NCI-H345 (cell line): Measurements from ENCODE around the gene THAP10.
"Not testable (repeated sequence)": the region's sequence is repeated elsewhere in the genome, so short reads cannot be mapped to it uniquely, and the experiment has no call there.

ENCODE experiments used
- DNase-seq: peaks from one replicate; lab custom pipeline; 2025; lab: John Stamatoyannopoulos, UW

THAP10 gene

DNA sequence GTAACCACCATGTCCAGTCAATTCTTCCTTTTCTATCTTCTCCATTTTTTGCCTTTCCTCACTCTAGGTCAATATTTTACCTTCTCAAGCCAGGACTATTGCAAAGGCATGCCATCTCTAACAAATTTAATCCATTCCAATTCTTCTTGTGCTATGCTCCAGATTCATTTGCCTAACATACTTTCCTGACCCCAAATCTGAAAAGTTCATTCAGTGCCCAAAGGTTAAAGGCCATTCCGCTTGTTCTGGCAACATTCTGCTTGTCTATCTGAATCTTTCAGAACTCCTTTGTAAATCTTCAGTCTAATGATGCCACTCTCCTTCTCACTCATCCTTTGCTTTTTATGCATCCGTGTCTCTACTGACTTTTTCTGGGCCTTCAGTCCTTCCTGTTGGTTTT lies 15.6 kb downstream of the THAP10 start:
- DNase-seq = no peak

DNA sequence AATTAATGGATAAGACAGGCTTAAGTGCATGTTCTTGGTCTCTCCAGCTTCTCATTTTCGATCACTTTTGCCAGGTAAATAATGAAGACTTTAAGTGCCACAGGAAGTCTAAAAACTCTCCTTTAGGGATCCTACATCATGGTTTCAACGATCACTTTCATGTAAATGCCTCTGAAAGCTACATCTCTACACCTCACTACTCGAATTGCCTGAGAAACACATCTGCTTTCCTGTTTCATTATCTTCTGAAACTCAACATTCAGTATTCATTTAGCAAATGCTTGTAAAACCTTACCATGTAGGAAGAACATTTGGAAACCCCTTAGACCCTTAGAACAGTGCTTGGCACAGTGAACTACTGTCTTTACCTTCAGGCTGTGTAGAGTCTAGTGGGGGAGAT lies 16.2 kb downstream of the THAP10 start:
- DNase-seq = no peak

DNA sequence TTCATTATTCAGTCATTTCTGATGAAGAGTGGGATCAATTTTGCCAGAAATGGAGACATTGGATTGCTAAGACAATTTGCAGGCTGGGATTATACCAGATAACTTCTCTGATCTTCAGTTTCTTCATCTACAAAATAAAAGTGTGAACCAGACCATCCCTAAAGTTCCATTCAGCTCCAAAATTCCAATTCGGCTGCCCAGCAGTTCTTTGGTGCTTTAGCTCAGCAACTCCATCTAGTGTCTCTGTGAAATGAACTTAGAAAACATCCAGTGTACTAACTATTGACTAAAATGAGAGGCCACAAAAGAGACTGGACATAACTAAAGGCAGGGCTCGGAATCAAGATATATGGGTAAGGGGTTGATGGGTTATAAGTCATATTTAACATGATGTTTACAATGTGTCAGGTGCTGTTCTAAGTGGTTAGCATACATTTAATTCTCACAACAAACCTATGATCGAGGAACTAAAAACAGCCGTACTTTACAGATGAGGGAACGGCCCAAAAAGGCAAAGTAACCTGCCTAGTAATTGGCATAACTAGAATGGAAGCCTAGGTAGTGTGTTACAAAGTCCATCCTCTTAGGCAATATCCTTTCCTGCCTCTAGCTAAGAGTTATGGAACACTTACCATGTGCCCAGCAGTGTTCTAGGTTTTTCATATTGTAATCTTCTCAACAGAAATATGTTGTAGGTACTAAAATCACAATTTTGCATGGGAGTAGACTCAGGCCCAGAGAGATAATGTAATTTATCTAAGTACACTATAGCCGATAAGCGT lies 17.0 kb downstream of the THAP10 start:
- DNase-seq = no peak

DNA sequence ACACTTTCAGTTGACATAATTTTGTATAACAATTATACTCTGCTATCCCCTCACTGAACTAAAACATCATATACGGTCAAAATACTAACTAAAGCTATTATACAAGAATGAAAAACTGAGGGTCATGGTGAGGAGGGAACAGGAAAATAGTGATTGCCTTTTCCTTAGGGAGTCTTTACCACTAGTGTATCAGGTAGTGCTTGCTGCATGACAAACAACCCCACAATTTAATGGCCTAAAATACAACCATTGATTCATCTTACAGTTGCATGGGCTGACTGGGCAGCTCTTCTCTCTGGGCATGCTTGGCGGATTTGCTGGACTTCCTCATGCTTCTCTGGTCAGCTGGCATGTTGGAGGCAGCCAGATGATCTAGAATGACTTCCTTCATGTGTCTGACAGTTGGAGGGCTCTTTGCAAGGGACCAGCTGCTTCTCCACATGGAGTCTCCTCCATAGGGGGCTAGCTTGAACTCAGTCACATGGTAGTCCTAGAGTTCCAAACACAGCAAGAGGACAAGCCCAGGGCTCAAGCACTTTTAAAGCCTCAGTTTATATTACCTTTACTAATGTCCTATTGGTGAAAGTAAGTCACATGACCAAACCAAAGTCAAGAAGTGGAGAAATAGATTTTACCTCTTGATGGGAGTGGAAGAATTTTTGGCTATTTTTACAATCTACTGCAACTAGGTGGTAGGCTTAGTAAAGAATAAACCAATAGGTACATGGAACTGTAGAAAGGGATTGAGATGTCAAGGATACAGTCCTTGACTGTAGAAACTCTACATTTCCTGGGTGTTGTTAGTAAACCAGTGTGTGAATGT lies 18.8 kb downstream of the THAP10 start:
- DNase-seq = no peak

DNA sequence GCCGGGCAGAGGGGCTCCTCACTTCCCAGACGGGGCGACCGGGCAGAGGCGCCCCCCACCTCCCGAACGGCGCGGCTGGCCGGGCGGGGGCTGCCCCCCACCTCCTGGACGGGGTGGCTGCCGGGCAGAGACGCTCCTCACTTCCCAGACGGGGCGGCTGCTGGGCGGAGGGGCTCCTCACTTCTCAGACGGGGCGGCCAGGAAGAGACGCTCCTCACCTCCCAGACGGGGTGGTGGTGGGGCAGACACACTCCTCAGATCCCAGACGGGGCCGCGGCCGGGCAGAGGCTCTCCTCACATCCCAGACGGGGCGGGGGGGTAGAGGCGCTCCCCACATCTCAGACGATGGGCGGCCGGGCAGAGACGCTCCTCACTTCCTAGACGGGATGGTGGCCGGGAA lies 20.7 kb downstream of the THAP10 start:
- not testable (repeated sequence) for DNase-seq

DNA sequence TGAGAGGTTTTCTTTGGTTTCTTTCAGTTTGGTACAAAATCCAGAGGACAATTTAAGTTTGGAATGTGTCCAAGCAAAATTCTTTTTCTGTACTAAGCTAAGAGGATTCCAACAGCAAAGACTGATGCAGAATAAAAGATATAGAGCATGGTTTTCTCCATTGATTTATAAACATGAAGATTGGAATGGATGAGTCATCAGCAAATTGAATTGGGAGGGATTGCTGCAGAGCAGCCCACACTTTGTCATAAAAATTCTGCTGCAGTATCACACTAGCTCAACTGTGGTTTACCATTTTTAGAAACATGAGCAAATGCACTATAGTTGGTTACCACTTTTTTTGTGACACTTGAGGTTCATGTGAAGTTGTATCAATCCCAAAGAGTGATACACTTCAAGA lies 22.2 kb downstream of the THAP10 start:
- DNase-seq = no peak

DNA sequence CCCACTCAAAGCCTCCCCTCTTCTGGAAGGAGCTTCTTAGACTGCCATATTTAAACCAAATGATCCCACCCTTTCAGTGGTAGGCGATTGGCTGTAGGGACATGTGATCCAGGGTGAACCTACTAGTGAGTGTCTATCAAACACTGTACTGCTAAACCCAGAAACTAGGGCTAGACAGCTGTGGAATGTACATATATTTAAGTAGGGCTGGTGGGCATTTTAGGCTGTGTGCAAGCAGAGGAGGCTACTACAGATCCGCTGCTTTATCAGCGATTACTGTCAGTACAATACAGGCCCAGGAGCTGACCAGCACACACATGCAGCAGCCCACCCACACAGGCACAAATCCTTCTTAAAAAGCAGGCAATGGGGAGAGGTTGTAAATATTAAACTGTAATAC lies 22.9 kb downstream of the THAP10 start:
- no peak for DNase-seq

DNA sequence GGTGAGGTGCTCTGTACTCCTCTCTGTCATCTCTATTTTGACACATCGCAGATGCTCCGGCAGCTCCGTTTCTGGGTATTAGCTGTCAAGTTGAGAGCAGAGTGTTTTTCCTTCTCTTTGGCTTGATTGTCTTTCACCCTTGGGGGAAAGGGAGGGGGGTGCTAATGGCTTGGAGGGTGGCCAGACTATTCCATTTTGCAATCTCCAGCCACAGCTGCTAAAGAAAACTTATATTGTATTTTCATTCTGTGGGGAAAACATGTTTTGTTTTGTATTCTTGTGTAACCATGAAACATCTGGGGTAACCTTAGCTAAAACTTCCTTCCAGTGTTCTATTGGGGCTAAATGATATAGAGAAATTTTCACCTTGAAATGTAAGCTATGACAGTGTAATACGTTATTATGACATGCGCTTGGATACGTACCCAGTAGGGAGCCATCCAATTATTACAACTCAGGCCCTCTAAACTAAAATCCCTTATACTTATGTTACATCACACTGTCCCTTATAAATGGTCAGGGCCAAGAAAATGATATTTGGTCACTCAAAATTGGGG lies 24.2 kb downstream of the THAP10 start:
- no peak for DNase-seq

DNA sequence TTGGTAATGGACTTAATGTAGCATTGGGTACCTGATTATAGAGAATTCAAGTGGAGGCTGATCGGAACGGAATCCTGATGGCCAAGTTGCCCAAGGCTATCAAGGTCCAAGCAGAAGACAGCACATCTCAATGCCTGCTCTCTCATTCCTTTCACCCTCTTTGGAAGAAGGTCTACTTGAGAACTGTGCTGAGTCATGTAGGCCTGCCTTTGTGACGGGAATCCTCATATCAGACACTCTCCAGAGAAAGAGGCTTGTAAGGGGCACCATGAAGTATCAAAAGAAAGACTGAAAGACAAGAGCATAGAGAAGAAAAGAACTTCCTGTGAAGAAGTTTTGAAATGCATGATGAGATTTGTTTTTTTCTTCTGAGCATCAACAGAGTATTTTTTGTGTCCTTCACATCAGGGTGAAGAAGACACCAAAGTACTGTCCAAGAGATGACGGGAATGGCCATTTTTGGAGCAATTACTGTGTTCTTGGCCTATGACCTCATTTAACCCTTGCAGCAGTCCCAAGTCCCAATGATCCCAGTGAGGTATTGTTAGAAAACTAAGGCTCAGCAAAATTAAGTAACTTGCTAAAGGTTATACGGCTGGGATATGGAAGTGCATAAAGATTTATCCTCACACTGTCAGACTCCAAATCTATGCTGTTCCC lies 25.1 kb downstream of the THAP10 start:
- DNase-seq = no peak

DNA sequence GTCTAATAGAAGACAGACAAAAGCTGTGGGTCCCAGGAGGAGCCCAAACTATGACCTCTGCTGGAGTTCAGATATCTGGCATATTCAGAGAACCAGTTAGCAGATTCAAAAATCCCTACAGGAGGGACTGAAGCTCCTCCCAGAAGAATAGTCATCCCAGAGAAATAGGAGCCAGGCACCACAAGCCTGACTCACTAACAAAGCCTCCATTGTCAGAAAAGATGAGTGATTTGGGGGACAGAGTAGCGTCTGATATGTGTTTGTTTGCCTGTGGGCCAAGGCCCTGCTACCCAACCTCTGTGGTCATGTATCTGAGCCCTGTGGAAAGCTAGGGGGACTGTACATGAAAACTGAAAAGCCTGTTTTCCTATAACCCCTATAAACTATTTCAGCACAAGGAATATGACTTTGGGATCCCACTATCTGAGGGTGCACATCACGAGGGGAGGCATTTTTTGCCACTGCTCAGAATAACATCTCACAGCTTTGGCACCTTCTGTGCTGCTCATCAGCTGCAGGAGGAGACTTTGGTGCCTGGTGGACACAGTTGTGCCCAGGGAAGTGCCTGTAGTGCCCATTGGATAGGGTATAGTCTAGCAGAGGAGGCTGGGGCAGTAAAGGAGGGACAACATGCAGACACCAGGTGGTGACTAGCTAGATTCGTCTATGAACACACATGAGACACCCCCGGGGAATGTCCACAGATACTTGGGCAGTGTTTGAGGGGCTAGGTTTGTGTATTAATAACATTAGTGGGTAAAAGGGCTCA lies 28.6 kb downstream of the THAP10 start:
- no peak for DNase-seq

DNA sequence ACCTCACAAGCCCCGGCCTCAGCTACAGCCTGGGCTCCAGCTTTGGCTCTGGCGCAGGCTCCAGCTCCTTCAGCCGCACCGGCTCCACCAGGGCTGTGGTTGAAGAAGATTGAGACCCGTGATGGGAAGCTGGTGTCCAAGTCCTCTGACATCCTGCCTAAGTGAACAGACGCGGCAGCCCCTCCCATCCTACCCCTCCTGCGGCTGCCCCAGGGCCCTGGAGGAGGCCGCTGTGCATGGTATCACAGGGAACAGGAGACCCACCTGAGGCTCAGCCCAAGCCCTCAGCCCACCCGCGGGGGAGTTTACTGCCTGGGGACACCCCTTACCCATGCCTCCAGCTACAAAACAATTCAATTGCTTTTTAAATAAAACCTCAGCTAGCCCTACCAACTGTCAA lies 32.2 kb downstream of the THAP10 start:
- DNase-seq = no peak

DNA sequence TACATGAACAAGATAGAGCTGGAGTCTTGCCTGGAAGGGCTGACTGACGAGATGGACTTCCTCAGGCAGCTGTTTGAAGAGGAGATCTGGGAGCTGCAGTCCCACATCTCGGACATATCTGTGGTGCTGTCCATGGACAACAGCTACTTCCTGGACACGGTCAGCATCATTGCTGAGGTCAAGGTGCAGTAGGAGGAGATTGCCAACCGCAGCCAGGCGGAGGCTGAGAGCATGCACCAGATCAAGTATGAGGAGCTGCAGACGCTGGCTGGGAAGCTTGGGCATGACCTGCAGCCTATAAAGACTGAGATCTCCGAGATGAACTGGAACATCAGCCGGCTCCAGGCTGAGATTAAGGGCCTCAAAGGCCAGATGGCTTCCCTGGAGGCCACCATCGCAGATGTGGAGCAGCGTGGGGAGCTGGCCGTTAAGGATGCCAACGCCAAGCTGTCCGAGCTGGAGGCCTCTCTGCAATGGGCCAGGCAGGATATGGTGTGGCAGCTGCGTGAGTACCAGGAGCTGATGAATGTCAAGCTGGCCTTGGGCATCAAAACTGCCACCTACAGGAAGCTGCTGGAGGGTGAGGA lies 32.8 kb downstream of the THAP10 start:
- DNase-seq = no peak

DNA sequence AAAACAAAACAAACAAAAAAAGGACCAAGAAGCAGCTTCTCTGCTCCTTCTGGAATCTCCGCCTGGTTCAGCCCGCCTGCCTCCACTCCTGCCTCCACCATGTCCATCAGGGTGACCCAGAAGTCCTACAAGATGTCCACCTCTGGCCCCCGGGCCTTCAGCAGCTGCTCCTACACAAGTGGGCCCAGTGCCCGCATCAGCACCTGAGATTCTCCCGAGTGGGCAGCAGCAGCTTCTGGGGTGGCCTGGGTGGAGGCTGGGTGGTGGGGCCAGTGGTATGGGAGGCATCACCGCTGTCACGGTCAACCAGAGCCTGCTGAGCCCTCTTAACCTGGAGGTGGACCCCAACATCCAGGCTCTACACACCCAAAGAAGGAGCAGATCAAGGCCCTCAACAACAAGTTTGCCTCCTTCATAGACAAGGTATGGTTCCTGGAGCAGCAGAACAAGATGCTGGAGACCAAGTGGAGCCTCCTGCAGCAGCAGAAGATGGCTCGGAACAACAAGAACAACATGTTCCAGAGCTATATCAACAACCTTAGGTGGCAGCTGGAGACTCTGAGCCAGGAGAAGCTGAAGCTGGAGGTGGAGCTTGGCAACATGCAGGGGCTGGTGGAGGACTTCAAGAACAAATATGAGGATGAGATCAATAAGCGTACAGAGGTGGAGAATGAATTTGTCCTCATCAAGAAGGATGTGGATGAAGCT lies 33.5 kb downstream of the THAP10 start:
- DNase-seq = not testable (repeated sequence)

DNA sequence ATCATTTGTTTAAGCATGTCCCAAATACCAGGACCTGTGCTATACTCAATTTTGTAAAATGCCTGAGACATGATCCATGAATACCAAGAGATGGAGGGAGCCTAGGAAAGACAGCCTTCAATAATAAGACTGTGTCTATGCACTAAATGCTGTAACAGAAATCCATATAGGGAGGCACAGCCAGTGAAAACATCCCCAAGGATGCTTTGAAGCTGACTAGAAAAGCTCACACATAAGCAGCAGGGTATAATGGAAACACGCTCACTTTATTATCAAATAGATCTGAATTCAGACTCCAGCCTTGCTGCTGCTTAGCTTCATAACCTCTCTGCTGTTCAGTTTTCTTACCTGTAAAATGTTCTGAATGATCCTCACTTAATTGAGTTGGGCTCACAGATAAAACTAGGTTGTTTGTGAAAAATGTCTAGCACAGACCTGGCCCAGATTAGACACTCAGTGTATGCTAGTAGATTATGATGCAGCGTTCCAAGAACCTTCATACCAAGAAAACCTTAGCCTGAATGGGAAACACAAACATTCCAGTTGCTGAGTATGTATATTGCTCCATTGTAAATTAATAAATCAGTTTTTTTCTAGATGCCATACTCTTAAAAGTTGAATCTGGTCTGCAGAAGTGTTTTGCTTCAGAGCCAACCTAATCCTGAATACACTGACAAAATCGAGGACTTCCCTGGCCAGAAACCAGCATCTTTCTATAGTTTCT lies 34.5 kb downstream of the THAP10 start:
- no peak for DNase-seq

DNA sequence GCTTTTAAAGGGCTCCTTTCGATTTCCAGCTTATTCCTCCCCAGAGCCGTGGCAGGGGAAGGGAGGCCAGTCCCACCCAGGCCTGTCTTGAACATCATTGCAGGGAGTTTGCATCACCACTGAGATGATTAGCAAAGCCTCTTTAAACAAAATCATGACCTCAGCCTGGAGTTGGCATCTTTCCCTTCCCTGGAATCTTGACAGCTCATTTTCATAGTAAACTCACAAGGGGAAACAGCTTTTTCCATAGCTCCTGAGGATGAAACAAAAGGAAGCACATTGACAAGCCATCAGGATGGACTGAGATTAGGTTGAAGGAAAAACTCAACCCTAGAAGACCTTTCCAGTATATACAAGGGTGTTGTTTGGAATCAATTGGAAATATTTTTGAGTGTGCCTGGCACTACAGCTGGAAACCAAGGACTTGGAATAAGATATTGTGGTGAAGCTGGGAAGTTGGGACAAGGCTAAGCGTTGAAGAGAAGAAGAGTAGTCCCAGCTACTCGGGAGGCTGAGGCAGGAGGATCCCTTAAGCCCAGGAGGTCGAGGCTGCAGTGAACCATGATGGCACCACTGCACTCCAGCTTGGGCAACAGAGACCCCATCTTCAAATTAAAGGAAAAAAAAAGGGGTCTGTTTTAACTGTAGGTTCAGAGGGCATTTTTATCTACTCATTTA lies 35.2 kb downstream of the THAP10 start:
- DNase-seq = no peak

DNA sequence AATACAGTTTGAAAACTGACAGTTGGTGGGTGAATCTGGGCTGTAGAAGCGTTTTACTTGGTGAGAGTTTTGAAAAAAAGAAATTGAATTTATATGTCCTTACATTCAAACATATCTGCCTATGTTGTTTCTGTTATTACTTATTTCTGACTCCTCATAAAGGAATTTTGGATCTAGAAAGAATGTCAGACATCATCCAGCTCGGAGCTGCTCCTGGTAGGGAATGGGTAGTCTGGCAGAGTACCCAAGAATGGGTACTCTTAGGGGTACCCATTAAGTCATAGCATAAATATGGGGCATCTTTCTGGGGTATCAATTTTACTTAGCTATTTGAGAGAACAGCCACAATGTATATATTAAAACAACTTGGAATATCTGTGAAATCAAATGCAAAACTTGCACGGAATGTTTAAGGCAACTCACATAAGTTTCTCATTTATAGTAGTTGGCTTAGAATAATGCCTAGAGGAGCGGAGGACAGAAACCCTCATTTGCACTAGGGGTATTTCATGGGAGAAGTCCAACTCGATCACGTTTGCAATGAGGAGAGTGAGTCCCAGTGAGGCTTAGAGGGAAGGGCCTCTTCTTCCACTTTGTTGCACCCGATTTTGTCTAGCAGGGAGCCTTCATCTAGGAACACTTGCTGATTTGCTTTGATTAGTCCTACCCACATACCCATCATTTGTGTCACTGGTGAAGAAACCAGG lies 35.9 kb downstream of the THAP10 start:
- no peak for DNase-seq

DNA sequence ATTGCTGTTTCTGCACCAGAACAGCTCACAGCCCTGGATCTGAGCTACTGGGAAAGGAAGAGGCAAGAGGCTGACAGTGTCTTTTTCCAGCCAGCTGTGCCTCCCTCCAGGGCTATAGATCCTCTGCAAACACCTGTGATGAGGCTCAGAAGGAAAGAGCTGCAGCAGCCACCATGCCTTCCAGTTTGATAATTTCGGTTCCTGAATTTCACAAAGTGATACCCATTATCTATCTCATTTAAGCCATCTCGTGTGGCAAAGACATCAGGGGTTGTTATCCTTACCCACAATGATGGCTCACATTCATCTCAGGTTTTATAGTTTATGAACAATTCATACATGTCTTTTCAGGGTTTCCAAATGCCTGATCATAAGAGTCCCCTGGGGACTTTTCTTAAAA lies 36.5 kb downstream of the THAP10 start:
- DNase-seq = no peak

DNA sequence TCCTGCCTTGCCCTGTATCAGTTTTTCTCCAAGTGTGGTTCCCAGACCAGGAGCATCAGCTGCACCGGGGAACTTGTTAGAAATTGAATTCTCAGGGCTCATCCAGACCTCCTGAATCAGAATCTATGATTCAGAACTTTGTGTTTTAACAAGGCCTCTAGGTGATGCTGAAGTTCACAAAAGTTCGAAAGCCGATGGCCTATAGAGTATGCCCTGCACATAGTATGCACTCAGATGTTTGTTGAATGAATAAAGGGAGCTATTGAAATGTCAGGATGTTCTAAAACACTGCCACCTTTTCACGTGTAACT lies 37.6 kb downstream of the THAP10 start:
- no peak for DNase-seq
